Mucosa of rectum (tissue), 2 donors: ENCODE measurements around the gene URAD.

ENCODE experiments used
- H3K27ac ChIP-seq, 2 donors: one replicate each; pipeline ENCODE4 v1.7.0; 2013; ENCODE audit warnings: inconsistent platforms in 2 of 2, low read depth in 2 of 2, low read length in 2 of 2
- H3K27me3 ChIP-seq, 2 donors: one replicate each; pipeline ENCODE4 v1.7.0; 2013; ENCODE audit warnings: low read length in 2 of 2; ENCODE audit not compliant: control insufficient read depth in 2 of 2, insufficient read depth in 2 of 2
- H3K36me3 ChIP-seq, 2 donors: one replicate each; pipeline ENCODE4 v1.7.0; 2013; ENCODE audit warnings: low read length in 2 of 2; ENCODE audit not compliant: control insufficient read depth in 2 of 2, insufficient read depth in 2 of 2
- H3K4me1 ChIP-seq, 2 donors: one replicate each; pipeline ENCODE4 v1.7.0; 2013; ENCODE audit warnings: low read length in 2 of 2, mild to moderate bottlenecking in 1 of 2; ENCODE audit not compliant: control insufficient read depth in 2 of 2, insufficient read depth in 2 of 2
- H3K4me3 ChIP-seq, 2 donors: one replicate each; pipeline ENCODE4 v1.7.0; 2013; ENCODE audit warnings: low read length in 2 of 2
- H3K9ac ChIP-seq, 2 donors: one replicate each; pipeline ENCODE4 v1.7.0; 2013; ENCODE audit warnings: low read length in 2 of 2, low read depth in 1 of 2, mild to moderate bottlenecking in 1 of 2
- H3K9me3 ChIP-seq, 2 donors: one replicate each; pipeline ENCODE4 v1.7.0; 2013; ENCODE audit warnings: low read length in 2 of 2; ENCODE audit not compliant: control insufficient read depth in 2 of 2
- donor health status: healthy.
- donor health status: Normal muscosa, but diverticular disease.

The URAD gene

GRCh38 chr13:28001049-28001448 is 12.6 kb upstream of the URAD start:
- no peak overlapping the region for H3K4me3 ChIP-seq
- no peaks in the 10 kb centered on the region for H3K27me3 ChIP-seq
- H3K9ac ChIP-seq, result no peak overlapping the region
- H3K27ac ChIP-seq, result no peak overlapping the region
- H3K4me1 ChIP-seq, result no peaks in the 10 kb centered on the region
- no peaks in the 10 kb centered on the region for H3K36me3 ChIP-seq
- no peaks in the 10 kb centered on the region for H3K9me3 ChIP-seq

GRCh38 chr13:28000567-28000966 is 12.1 kb upstream of the URAD start:
- no peaks in the 10 kb centered on the region for H3K27me3 ChIP-seq
- H3K4me1 ChIP-seq, result no peaks in the 10 kb centered on the region
- no peak overlapping the region for H3K27ac ChIP-seq
- no peak overlapping the region for H3K9ac ChIP-seq
- no peak overlapping the region for H3K4me3 ChIP-seq
- H3K36me3 ChIP-seq, result no peaks in the 10 kb centered on the region
- H3K9me3 ChIP-seq, result no peaks in the 10 kb centered on the region

DNA sequence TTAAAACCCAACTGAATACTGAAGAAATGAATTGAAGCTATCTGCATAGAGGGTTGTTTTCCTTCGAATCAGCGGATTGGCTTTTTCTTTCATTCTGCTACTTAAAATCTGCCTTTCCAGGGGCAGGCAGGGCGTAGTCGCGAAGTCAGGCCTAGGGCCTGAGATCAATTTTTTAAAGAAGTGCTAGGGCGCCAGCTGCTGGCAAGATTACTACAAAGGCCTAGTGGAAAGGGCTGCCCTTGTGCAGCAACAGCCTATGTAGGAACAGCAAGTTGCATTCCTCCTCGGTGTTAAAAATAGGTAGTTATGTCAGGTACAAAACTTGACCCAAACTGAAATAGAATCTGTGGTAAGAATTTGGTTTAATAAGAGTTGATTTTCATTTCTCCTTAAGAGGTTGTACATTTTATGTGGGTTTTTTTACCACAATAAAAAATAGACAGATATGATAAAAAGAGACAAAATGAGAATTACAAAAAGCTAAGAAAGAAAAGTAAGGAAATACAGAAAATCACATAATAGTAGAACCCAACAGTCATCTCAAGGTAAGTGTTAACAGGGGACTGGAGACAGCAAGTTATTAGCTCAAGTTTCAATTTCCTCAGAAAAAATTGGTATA is 9.5 kb upstream of the URAD start:
- no peak overlapping the region for H3K4me3 ChIP-seq
- no peaks in the 10 kb centered on the region for H3K9me3 ChIP-seq
- H3K27ac ChIP-seq, result no peak overlapping the region
- H3K9ac ChIP-seq, result no peak overlapping the region
- H3K36me3 ChIP-seq, result no peaks in the 10 kb centered on the region
- no peaks in the 10 kb centered on the region for H3K27me3 ChIP-seq
- H3K4me1 ChIP-seq, result no peaks in the 10 kb centered on the region

GRCh38 chr13:27991881-27992280 is 3.4 kb upstream of the URAD start:
- Histone ChIP-seq H3K36me3 (no peaks in the 10 kb centered on the region), H3K9ac (no peak overlapping the region), H3K4me1 (no peaks in the 10 kb centered on the region), H3K27ac (no peak overlapping the region), H3K27me3 (no peaks in the 10 kb centered on the region), H3K9me3 (no peaks in the 10 kb centered on the region), H3K4me3 (no peak overlapping the region)

DNA sequence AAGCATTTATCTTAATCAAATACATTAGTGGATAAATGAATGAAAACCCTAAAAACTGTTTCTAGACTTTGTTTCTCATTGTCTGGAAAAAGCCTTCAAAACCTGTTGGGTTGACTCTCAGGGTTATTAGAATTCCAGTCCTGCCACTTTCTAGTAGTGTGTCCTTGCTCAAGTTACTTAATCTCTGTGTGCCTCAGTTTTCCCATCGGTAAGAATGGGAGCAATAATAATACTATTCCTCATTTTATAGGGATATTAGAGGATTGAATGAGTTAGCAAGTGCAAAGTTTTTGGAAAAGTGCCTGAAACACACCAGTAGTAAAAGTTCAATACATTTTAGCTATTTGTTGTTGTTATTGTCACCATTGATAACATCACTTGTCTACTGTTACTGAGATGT is 2.9 kb downstream of the URAD start:
- Histone ChIP-seq H3K27me3 (peaks cover 9 to 12% of the 10 kb centered on the region in 2 donors), H3K4me1 (peaks cover 2 to 9% of the 10 kb centered on the region in 2 donors), H3K36me3 (no peaks in the 10 kb centered on the region)

DNA sequence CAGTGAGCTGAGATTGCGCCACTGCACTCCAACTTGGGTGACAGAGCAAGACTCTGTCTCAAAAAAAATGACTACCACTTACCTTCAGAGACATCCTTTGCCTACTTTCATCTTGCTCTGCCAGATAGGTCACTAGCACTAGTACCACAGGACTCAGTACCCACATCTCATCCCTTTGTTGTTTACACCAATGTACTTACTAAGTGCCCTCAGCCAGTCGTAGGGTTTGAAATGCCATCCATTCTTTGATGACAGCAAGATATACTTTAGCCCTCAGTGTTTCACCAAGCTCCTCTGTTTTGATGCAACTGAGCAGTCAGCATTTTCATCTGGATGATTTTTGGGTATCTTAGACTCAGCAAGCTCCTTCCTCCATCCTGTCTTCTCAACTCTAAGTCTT is 6.1 kb downstream of the URAD start:
- Histone ChIP-seq H3K4me3 (no peak overlapping the region), H3K36me3 (no peaks in the 10 kb centered on the region), H3K4me1 (peaks cover 4 to 22% of the 10 kb centered on the region in 2 donors), H3K27ac (no peak overlapping the region), H3K9ac (no peak overlapping the region), H3K27me3 (peaks cover 12 to 19% of the 10 kb centered on the region in 2 donors), H3K9me3 (no peaks in the 10 kb centered on the region)

More for the DNA sequence above, 2.9 kb downstream of the URAD start:
- Histone ChIP-seq H3K9ac (no peak overlapping the region), H3K27ac (no peak overlapping the region), H3K4me3 (no peak overlapping the region), H3K9me3 (no peaks in the 10 kb centered on the region)

DNA sequence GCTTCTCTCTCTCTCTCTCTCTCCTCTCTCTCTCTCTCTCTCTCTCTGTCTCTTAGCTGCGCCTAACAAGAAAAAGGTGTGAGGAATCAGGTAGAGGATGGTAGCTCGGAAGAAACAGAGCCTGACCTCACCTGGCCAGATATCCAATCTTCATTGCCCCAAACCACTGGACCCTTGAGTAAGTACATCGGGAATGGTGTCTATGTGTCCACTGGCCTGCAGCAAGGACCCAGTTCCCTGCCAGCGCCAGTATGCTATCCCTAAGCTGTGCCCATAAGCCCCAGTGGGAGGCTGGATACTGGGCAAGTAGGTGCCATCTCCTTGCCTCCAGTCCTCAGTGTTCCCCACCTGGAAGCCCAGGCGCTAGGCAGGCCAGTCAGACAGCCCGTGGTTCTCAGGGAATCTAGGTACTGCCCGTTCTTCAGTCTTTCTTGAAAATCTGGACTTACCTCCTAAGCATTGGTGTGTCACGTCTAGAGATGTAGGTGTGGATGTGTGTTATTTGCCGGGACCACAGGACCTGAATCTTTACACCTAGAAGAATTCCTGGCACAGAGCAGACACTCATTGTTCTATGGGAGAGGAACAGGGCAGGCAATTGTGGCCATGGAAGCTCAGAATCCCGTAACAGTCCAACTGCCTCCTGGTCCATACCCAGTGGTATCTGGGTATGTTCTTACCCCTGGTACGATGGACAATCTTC is 7.3 kb downstream of the URAD start:
- Histone ChIP-seq H3K27ac (peak overlapping the region; percentile 91 to 95), H3K9ac (peak overlapping the region; percentile 54 to 94), H3K9me3 (no peaks in the 10 kb centered on the region), H3K4me1 (peaks cover 4 to 22% of the 10 kb centered on the region in 2 donors), H3K27me3 (peaks cover 19 to 22% of the 10 kb centered on the region in 2 donors), H3K4me3 (peak overlapping the region; percentile 78 to 88), H3K36me3 (no peaks in the 10 kb centered on the region)

- H3K36me3 ChIP-seq, result no peaks in the 10 kb centered on the region
- H3K27ac ChIP-seq, result peak overlapping the region; percentile 91 to 95
- peaks cover 4 to 22% of the 10 kb centered on the region in 2 donors for H3K4me1 ChIP-seq
- H3K27me3 ChIP-seq, result peaks cover 19 to 22% of the 10 kb centered on the region in 2 donors
- peak overlapping the region; percentile 78 to 88 for H3K4me3 ChIP-seq
- H3K9ac ChIP-seq, result peak overlapping the region; percentile 76 to 94
- H3K9me3 ChIP-seq, result no peaks in the 10 kb centered on the region
Measured at GRCh38 chr13:27980280-27980998, 8.1 kb downstream of the URAD start.

DNA sequence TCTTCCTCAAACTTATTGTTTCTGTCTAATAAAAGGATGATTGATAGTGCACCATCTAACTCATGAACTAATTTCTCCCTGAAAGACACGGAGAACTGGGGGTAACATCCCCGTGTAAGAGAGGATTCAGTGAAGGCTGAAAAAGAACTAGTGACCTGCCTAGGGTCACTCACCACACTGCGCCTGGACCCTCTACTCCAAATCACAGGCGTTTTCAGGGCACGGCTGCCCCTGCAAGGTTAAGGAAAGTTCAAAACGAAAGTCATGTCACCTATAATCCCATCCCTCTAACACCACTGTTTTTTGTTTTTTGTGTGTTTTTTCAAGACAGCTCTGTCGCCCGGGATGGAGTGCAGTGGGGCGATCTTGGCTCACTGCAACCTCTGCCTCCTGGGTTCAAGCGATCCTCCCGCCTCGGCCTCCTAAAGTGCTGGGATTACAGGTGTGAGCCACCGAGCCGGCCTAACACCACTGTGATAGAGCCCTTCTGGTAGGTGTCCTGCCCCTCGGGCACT is 8.7 kb downstream of the URAD start:
- Histone ChIP-seq H3K27ac (peak overlapping the region; percentile 91 to 95), H3K36me3 (no peaks in the 10 kb centered on the region), H3K27me3 (peaks cover 19 to 22% of the 10 kb centered on the region in 2 donors), H3K9me3 (no peaks in the 10 kb centered on the region), H3K9ac (peak overlapping the region; percentile 76 to 94), H3K4me3 (peak overlapping the region; percentile 78 to 88), H3K4me1 (peaks cover 4 to 22% of the 10 kb centered on the region in 2 donors)
